Measurements from ENCODE around the gene SELENON. TPM values are rescaled to one million over a fixed set of nuclear protein-coding genes. Genes with fewer than 3 reads are reported as not detected.

The SELENON gene
- total RNA-seq, 1 experiment from 2014 or later = 38.6 TPM

DNA sequence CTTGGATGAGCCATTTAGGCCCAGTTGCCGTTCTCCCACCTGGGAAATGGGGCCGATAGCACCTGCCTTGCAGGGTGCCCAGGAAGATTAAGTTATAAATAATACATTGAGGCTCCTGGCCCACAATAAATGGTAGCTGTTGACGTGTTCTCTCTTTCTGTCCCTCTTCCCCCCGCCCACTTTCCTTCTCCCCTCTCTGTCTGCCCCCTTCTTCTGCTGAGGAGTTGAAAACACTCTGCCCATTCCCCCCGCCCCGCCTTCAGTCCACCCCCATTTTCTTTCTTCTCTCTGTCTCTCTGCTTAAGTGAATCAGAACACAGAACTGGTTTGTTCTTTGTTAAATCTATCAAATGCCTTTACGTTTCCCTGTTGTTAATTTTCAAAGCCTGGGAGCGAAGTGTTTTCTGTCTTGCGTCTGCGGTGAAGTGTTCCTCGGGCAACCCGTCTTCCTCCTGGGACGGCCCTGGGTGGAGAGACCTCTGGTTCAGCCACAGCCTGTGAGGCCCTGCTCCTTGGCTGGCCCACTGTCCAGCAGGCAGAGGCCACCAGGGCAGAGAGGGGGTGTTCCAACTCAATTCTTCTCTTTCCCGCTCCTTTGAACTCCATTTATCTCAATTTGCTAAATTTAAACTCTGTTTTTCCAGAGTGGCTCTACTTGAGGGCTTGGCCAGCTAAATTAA is 29.3 kb upstream of the SELENON start:
- intact Hi-C loops (cut with micrococcal nuclease) = no loop called here
- DNase-seq (no peak), ATAC-seq (no peak)
- Histone ChIP-seq H3K36me3 (ENCODE audit: low read depth, low read length) (no peaks in the 10 kb centered on the region), H3K27ac (ENCODE audit: low read length) (no peak overlapping the region), H3K4me3 (ENCODE audit: low read length) (no peak overlapping the region), H3F3A (ENCODE audit: low read length, unreplicated experiment) (no peaks in the 10 kb centered on the region), H2AFZ (ENCODE audit: low read length) (no peak overlapping the region), H3K4me2 (ENCODE audit: low read length) (no peak overlapping the region), H3K4me1 (ENCODE audit: insufficient read depth, low read length) (peaks cover 12% of the 10 kb centered on the region), H3K27me3 (ENCODE audit: low read length) (no peaks in the 10 kb centered on the region), H3K9me2 (replicated peaks; ENCODE audit: low read length) (no peaks in the 10 kb centered on the region), H3K9ac (ENCODE audit: low read length) (no peak overlapping the region), H3K9me3 (ENCODE audit: low read length) (no peaks in the 10 kb centered on the region), H3K79me2 (ENCODE audit: low read length) (no peaks in the 10 kb centered on the region), H4K20me1 (ENCODE audit: low read length) (no peaks in the 10 kb centered on the region)
- TF ChIP-seq EZH2 (IDR thresholded peaks at IDR 0.05; ENCODE audit: low read length, unreplicated experiment) = no peak
- TF ChIP-seq, protein P1, sequence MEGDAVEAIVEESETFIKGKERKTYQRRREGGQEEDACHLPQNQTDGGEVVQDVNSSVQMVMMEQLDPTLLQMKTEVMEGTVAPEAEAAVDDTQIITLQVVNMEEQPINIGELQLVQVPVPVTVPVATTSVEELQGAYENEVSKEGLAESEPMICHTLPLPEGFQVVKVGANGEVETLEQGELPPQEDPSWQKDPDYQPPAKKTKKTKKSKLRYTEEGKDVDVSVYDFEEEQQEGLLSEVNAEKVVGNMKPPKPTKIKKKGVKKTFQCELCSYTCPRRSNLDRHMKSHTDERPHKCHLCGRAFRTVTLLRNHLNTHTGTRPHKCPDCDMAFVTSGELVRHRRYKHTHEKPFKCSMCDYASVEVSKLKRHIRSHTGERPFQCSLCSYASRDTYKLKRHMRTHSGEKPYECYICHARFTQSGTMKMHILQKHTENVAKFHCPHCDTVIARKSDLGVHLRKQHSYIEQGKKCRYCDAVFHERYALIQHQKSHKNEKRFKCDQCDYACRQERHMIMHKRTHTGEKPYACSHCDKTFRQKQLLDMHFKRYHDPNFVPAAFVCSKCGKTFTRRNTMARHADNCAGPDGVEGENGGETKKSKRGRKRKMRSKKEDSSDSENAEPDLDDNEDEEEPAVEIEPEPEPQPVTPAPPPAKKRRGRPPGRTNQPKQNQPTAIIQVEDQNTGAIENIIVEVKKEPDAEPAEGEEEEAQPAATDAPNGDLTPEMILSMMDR (conservative IDR thresholded peaks at IDR 0.05; ENCODE audit: low read depth, low read length) = no peak
- no peak for TF ChIP-seq EZH2phosphoT487 (IDR thresholded peaks at IDR 0.05; ENCODE audit: borderline replicate concordance, low read length)
- POLR2A ChIA-PET (ENCODE audit: unreplicated experiment) = no interaction called here
- CTCF ChIA-PET = no interaction called here
- BruUV-seq (replicated peaks) = no TSS peak

DNA sequence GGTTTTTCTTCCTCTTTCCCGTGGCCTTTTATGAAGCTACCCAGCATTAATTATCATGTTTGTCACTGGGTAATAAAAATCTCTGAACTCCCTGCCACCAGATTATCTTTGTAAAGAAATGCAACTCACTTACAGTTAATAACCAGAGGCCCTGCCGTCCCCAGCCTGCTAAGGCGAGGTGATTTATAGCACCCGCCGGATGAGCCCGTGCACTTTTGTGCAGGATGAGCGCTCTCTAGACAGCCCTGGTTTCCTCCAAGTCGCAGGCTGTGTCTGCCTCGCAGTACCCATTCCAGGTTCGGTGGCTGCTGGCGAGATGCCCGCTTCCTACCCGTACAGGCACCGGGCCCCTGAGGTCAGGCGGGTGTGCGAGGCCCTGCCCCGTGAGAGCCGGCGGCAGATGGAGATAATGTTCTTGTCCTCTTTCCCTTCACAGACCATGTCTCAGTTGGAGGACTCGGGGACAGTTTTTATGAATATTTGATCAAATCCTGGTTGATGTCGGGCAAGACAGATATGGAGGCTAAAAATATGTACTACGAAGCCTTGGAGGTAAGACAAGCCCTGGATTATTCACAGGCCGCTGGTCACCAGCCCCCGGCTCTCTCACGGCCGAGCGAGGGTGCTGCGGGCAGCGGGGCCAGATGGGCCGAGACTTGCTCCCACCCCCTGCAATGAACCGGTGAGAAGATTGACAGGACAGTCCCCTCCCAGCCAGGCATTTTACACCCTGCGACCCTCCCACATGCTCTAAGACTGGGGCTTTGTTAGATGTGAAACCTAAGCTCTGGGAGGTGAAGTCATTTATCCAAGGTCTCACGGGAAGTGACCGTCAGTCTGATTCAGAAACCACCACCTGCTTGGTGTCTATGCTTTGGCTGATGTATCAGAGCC is 28.5 kb upstream of the SELENON start:
- ChIA-PET POLR2A (ENCODE audit: unreplicated experiment) (no interaction called here), CTCF (no interaction called here)
- no TSS peak for BruUV-seq (replicated peaks)
- DNase-seq = no peak
- no peak for ATAC-seq
- Histone ChIP-seq H3K4me2 (ENCODE audit: low read length) (no peak overlapping the region), H3K9me2 (replicated peaks; ENCODE audit: low read length) (no peaks in the 10 kb centered on the region), H3K79me2 (ENCODE audit: low read length) (no peaks in the 10 kb centered on the region), H3K27me3 (ENCODE audit: low read length) (no peaks in the 10 kb centered on the region), H4K20me1 (ENCODE audit: low read length) (no peaks in the 10 kb centered on the region), H3K4me3 (ENCODE audit: low read length) (no peak overlapping the region), H3K27ac (ENCODE audit: low read length) (no peak overlapping the region), H2AFZ (ENCODE audit: low read length) (no peak overlapping the region), H3F3A (ENCODE audit: low read length, unreplicated experiment) (no peaks in the 10 kb centered on the region), H3K9me3 (ENCODE audit: low read length) (no peaks in the 10 kb centered on the region), H3K4me1 (ENCODE audit: insufficient read depth, low read length) (peaks cover 12% of the 10 kb centered on the region), H3K9ac (ENCODE audit: low read length) (no peak overlapping the region), H3K36me3 (ENCODE audit: low read depth, low read length) (no peaks in the 10 kb centered on the region)
- TF ChIP-seq EZH2 (IDR thresholded peaks at IDR 0.05; ENCODE audit: low read length, unreplicated experiment) = no peak
- TF ChIP-seq EZH2phosphoT487 (IDR thresholded peaks at IDR 0.05; ENCODE audit: borderline replicate concordance, low read length) = no peak
- TF ChIP-seq, protein P1 (conservative IDR thresholded peaks at IDR 0.05; ENCODE audit: low read depth, low read length) = no peak
- intact Hi-C loops (cut with micrococcal nuclease) = no loop called here

DNA sequence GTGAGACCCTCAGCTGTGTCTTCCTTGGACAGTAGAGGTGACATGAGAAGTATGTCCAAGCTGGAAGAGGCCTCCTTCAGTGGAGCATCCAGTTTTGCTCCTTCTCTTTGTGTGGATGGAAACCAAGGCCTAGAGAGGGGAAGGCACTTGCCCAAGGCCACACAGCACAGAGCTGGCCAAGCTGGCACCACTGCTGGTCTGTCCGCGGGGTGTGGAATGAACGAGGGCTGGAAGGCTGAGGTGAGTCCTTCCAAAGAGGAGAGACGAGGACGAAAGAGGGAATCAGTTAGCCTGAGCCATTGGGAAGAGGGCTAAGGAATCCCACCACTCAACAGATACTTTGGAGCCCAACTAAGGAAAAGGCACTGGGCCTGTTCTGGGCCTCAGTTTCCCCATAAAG is 27.8 kb upstream of the SELENON start:
- no peak overlapping the region for H3K27ac ChIP-seq (ENCODE audit: low read length)

More for the DNA sequence above, 27.8 kb upstream of the SELENON start:
- Histone ChIP-seq H2AFZ (ENCODE audit: low read length) (no peak overlapping the region), H3K36me3 (ENCODE audit: low read depth, low read length) (no peaks in the 10 kb centered on the region), H3F3A (ENCODE audit: low read length, unreplicated experiment) (no peaks in the 10 kb centered on the region), H3K9me2 (replicated peaks; ENCODE audit: low read length) (no peaks in the 10 kb centered on the region), H3K4me3 (ENCODE audit: low read length) (no peak overlapping the region), H3K79me2 (ENCODE audit: low read length) (no peaks in the 10 kb centered on the region), H3K4me2 (ENCODE audit: low read length) (no peak overlapping the region), H3K9ac (ENCODE audit: low read length) (no peak overlapping the region), H3K27me3 (ENCODE audit: low read length) (no peaks in the 10 kb centered on the region), H4K20me1 (ENCODE audit: low read length) (no peaks in the 10 kb centered on the region), H3K9me3 (ENCODE audit: low read length) (no peaks in the 10 kb centered on the region), H3K4me1 (ENCODE audit: insufficient read depth, low read length) (peaks cover 12% of the 10 kb centered on the region)
- intact Hi-C loops (cut with micrococcal nuclease) = no loop called here
- no peak for TF ChIP-seq EZH2phosphoT487 (IDR thresholded peaks at IDR 0.05; ENCODE audit: borderline replicate concordance, low read length)
- TF ChIP-seq, protein P1 (conservative IDR thresholded peaks at IDR 0.05; ENCODE audit: low read depth, low read length) = no peak
- no peak for TF ChIP-seq EZH2 (IDR thresholded peaks at IDR 0.05; ENCODE audit: low read length, unreplicated experiment)
- DNase-seq = no peak
- ChIA-PET POLR2A (ENCODE audit: unreplicated experiment) (no interaction called here), CTCF (no interaction called here)
- no TSS peak for BruUV-seq (replicated peaks)
- ATAC-seq = no peak

All from PC-3 (cell line).